Hepatocyte (in vitro differentiated cells): ENCODE data around the gene TOP2B. TPM values are rescaled to one million over a fixed set of nuclear protein-coding genes. Genes with fewer than 3 reads are reported as not detected.

Source experiments
- DNase-seq: peaks from one replicate; pipeline ENCODE4 v3.0.0-alpha.2; 2016; ENCODE audit warnings: low spot score
- H2AFZ ChIP-seq: fragments of 200-600 bp; sonication (generic); 2 replicates; pipeline ENCODE4 v1.6.0; 2016; ENCODE audit warnings: antibody characterized with exemption, mild to moderate bottlenecking
- H3K27ac ChIP-seq: fragments of 200-600 bp; sonication (generic); 2 replicates; pipeline ENCODE4 v1.5.1; 2016; ENCODE audit warnings: mild to moderate bottlenecking
- H3K27me3 ChIP-seq: fragments of 200-600 bp; sonication (generic); 2 replicates; pipeline ENCODE4 v1.6.1; 2016
- H3K36me3 ChIP-seq: fragments of 200-600 bp; sonication (generic); replicated peaks from 2 replicates; pipeline ENCODE4 v1.5.1; 2016; ENCODE audit warnings: low read depth; ENCODE audit not compliant: insufficient read depth
- H3K4me1 ChIP-seq: fragments of 200-600 bp; sonication (generic); 2 replicates; pipeline ENCODE4 v1.5.1; 2016; ENCODE audit warnings: mild to moderate bottlenecking, moderate library complexity; ENCODE audit not compliant: insufficient read depth
- H3K4me2 ChIP-seq: fragments of 200-600 bp; sonication (generic); 2 replicates; pipeline ENCODE4 v1.6.0; 2016
- H3K4me3 ChIP-seq: fragments of 200-600 bp; sonication (generic); 2 replicates; pipeline ENCODE4 v1.5.1; 2016; ENCODE audit warnings: mild to moderate bottlenecking
- H3K79me2 ChIP-seq: fragments of 200-600 bp; sonication (generic); 2 replicates; pipeline ENCODE4 v1.6.0; 2017; ENCODE audit warnings: mild to moderate bottlenecking
- H3K9me2 ChIP-seq: fragments of 200-600 bp; sonication (generic); replicated peaks from 2 replicates; pipeline ENCODE4 v1.6.0; 2017; ENCODE audit warnings: mild to moderate bottlenecking; ENCODE audit not compliant: insufficient read depth
- H3K9me3 ChIP-seq: fragments of 200-600 bp; sonication (generic); 2 replicates; pipeline ENCODE4 v1.5.1; 2016; ENCODE audit warnings: low read depth, mild to moderate bottlenecking
- H4K20me1 ChIP-seq: fragments of 200-600 bp; sonication (generic); 2 replicates; pipeline ENCODE4 v1.6.0; 2016; ENCODE audit warnings: mild to moderate bottlenecking; ENCODE audit not compliant: insufficient read depth, poor library complexity, severe bottlenecking
- EZH2 ChIP-seq: fragments of 200-600 bp; sonication (generic); IDR thresholded peaks from 2 replicates; pipeline ENCODE4 v1.6.1; 2016; ENCODE audit warnings: antibody characterized with exemption, mild to moderate bottlenecking, borderline replicate concordance
- EZH2phosphoT487 ChIP-seq: fragments of 200-600 bp; sonication (generic); IDR thresholded peaks from one replicate; pipeline ENCODE4 v1.6.1; 2018; ENCODE audit warnings: antibody characterized with exemption, mild to moderate bottlenecking, low read depth, moderate library complexity; ENCODE audit not compliant: unreplicated experiment, severe bottlenecking
- WGBS: methylation state at CpG from one replicate; pipeline ENCODE4 v1.1.6; 2016; ENCODE audit warnings: low lambda C conversion rate; ENCODE audit errors: missing lambda C conversion rate; 5-methylcytosine and 5-hydroxymethylcytosine counted together
- polyA plus RNA-seq: library from polyadenylated mRNA; unstranded; fragments of >200 nt; fragmentation: Nextera tagmentation; extraction: Ambion mirVana; gene quantifications from 2 replicates; pipeline ENCODE4 v1.2.1, GENCODE V29; 2016
- total RNA-seq: library from RNA; depleted of rRNA; stranded (reverse); fragments of >200 nt; gene quantifications from 2 replicates; pipeline ENCODE4 v1.2.3, GENCODE V29; 2014
- TF ChIP-seq, protein P1 (sequence below): fragments of 200-600 bp; sonication (generic); IDR thresholded peaks from 2 replicates; pipeline ENCODE4 v1.5.1; 2016; ENCODE audit warnings: antibody characterized with exemption, mild to moderate bottlenecking; ENCODE audit not compliant: poor library complexity

The TOP2B gene
- total and polyA plus RNA-seq, 2 experiments from 2014 or later = 49.5 to 109 TPM

DNA sequence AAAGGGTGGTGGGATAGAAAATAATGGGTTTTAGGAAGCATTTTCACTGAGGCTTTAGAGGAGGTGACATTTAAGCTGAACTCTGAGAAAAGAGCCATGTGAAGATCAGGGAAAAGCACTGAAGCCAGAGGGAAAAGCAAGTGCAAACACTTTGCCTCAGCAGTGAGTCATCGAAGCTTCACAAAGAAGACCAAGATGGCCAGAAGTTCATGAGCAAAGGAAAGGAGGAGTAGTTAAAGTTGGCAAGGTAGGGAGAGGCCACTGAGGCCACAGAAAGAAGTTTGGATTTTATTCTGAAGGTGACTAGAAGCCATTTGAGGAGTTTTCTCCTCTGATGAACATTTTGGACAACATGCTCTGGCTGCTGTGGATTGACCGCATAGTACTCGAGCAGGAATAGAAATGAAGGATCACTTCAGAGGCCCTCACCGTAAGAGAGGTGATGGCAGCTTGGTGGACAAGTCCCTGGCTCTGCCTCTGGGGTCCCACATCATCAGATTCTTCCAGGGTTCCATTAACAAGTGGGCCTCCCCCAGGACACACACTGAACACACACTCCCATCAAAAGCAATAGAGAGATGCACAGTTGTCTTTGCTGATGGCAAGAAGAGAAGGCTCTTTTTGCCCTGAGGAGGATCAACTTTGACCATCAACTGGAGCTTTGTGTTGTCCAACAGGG lies 75.5 kb downstream of the TOP2B start:
- TF ChIP-seq, protein P1, sequence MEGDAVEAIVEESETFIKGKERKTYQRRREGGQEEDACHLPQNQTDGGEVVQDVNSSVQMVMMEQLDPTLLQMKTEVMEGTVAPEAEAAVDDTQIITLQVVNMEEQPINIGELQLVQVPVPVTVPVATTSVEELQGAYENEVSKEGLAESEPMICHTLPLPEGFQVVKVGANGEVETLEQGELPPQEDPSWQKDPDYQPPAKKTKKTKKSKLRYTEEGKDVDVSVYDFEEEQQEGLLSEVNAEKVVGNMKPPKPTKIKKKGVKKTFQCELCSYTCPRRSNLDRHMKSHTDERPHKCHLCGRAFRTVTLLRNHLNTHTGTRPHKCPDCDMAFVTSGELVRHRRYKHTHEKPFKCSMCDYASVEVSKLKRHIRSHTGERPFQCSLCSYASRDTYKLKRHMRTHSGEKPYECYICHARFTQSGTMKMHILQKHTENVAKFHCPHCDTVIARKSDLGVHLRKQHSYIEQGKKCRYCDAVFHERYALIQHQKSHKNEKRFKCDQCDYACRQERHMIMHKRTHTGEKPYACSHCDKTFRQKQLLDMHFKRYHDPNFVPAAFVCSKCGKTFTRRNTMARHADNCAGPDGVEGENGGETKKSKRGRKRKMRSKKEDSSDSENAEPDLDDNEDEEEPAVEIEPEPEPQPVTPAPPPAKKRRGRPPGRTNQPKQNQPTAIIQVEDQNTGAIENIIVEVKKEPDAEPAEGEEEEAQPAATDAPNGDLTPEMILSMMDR = no peak
- TF ChIP-seq EZH2phosphoT487 (no peak), EZH2 (no peak)

DNA sequence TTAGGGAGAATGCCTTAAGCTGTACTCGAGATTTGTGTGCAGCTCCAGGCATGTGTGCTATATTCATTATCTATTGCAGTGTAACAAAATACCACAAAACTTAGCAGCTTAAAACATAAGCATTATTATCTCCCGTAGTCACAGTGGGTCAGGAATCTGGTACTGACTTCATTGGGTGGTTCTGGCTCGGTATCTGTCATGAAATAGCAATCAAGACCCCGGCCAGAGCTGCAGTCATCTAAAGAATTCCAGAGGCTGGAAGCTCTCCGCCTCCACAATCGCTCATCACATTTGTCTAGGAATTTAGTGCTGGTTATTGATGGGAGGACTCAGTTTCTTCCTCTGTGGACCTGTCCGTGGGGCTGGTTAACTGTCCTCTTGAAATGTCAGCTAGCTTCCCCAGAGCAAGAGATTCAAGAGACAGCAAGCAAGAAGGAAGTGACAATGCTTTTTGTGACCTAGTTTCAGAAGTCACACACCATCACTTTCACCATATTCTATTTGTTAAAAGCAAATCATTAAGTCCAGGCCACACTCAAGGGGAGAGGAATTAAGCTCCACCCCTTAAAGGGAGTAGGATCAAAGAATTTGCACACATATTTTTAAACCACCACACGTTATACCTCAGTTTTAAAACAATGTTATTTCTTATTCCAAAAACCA lies 76.1 kb downstream of the TOP2B start:
- Histone ChIP-seq H3K36me3 (no peaks in the 10 kb centered on the region), H3K9me2 (no peaks in the 10 kb centered on the region), H2AFZ (no peak overlapping the region), H3K27ac (peak overlapping the region; percentile 61), H3K4me1 (peaks cover 14% of the 10 kb centered on the region), H3K4me3 (no peak overlapping the region), H4K20me1 (no peaks in the 10 kb centered on the region), H3K27me3 (no peaks in the 10 kb centered on the region), H3K9me3 (no peaks in the 10 kb centered on the region), H3K79me2 (no peaks in the 10 kb centered on the region), H3K4me2 (no peak overlapping the region)
- WGBS = 73% methylated on average over 8 of the region's 8 CpGs
- no peak for DNase-seq
- no peak for TF ChIP-seq EZH2phosphoT487
- TF ChIP-seq EZH2 = no peak
- TF ChIP-seq, protein P1 = no peak

More for the DNA sequence above, 75.5 kb downstream of the TOP2B start:
- peak overlapping the region; percentile 61 for H3K27ac ChIP-seq
- WGBS = 98% methylated on average over 4 of the region's 4 CpGs
- no peak overlapping the region for H2AFZ ChIP-seq
- no peaks in the 10 kb centered on the region for H3K36me3 ChIP-seq
- no peaks in the 10 kb centered on the region for H3K9me2 ChIP-seq
- H3K4me3 ChIP-seq = no peak overlapping the region
- no peaks in the 10 kb centered on the region for H3K79me2 ChIP-seq
- no peaks in the 10 kb centered on the region for H3K27me3 ChIP-seq
- no peak for DNase-seq
- H3K4me1 ChIP-seq = peaks cover 17% of the 10 kb centered on the region
- H3K9me3 ChIP-seq = no peaks in the 10 kb centered on the region
- H4K20me1 ChIP-seq = no peaks in the 10 kb centered on the region
- H3K4me2 ChIP-seq = no peak overlapping the region

DNA sequence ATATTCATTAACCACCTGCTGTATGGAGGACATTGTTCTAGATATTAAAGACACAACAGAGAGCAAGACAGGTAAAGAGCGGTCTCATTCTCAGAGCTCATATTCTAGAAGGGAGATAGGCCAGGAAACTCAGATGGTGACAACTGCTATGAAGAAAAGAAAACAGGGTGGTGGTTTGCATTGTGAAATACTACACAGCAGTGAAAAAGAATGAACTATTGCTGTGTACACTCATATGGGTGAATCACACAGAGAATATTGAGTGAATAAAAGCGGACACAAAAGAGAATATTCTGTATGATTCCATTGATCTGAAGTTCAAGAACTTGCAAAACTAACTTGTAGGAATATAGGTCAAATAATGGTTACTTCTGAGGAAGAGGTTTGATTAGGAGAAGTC lies 76.7 kb downstream of the TOP2B start:
- Histone ChIP-seq H3K4me2 (no peak overlapping the region), H4K20me1 (no peaks in the 10 kb centered on the region), H3K9me3 (no peaks in the 10 kb centered on the region), H3K9me2 (no peaks in the 10 kb centered on the region), H3K27ac (peak overlapping the region; percentile 42), H3K36me3 (no peaks in the 10 kb centered on the region), H3K27me3 (no peaks in the 10 kb centered on the region), H3K4me1 (peaks cover 9% of the 10 kb centered on the region), H3K79me2 (no peaks in the 10 kb centered on the region), H2AFZ (no peak overlapping the region), H3K4me3 (no peak overlapping the region)
- 95% methylated on average over 2 of the region's 2 CpGs for WGBS
- DNase-seq = no peak
- TF ChIP-seq EZH2 (no peak), EZH2phosphoT487 (no peak)
- TF ChIP-seq, protein P1 = no peak
